Thyroid gland (tissue), 4 donors: Measurements from ENCODE around the gene MRPL38.

ENCODE experiments used
- POLR2A ChIP-seq, 2 donors: fragments of 450-650 bp; IDR thresholded peaks; one replicate each; pipeline ENCODE4 v1.6.1; 2017; ENCODE audit warnings: antibody characterized with exemption in 2 of 2, mild to moderate bottlenecking in 2 of 2, moderate library complexity in 1 of 2
- TF ChIP-seq, protein P1 (sequence below), 6 experiments: fragments of 200-600 bp in 3 of 6; fragments of 450-650 bp in 3 of 6; sonication (generic) in 3 of 6; IDR thresholded peaks; one replicate each; pipeline ENCODE4 v1.5.1; 2016 to 2019; ENCODE audit warnings: antibody characterized with exemption in 6 of 6, mild to moderate bottlenecking in 2 of 6, inconsistent platforms in 1 of 6, moderate library complexity in 1 of 6

DNA sequence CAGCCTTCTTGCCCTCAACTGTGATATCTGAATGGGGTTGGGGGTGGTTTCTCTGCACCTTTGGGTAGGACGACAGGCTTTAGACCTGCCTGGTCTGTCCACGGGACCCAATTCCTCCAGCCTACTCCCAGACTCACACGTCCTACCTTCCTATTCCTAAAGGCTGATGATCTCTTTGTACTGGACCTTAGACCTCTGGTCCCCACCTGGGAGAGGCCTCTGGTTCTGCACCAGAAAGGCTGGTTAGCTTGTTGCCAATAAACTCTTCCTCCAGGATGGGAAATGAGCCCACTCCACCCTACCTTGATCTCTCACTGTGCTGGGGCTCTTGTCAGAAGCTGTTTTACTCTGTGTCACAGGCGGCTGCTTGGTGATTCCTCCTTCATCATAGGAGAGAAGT, 21.8 kb upstream of the MRPL38 start:
- TF ChIP-seq POLR2A (IDR thresholded peaks at IDR 0.05): no peak
- TF ChIP-seq, protein P1, sequence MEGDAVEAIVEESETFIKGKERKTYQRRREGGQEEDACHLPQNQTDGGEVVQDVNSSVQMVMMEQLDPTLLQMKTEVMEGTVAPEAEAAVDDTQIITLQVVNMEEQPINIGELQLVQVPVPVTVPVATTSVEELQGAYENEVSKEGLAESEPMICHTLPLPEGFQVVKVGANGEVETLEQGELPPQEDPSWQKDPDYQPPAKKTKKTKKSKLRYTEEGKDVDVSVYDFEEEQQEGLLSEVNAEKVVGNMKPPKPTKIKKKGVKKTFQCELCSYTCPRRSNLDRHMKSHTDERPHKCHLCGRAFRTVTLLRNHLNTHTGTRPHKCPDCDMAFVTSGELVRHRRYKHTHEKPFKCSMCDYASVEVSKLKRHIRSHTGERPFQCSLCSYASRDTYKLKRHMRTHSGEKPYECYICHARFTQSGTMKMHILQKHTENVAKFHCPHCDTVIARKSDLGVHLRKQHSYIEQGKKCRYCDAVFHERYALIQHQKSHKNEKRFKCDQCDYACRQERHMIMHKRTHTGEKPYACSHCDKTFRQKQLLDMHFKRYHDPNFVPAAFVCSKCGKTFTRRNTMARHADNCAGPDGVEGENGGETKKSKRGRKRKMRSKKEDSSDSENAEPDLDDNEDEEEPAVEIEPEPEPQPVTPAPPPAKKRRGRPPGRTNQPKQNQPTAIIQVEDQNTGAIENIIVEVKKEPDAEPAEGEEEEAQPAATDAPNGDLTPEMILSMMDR (IDR thresholded peaks at IDR 0.05): no peak
